Spleen (tissue), 3 donors: ENCODE measurements around the gene LMNB1.
"Not testable (repeated sequence)": the region's sequence is repeated elsewhere in the genome, so short reads cannot be mapped to it uniquely, and the experiment has no call there.

Source experiments
- POLR2A ChIP-seq, 3 donors: fragments of 450-650 bp; IDR thresholded peaks; one replicate each; pipeline ENCODE4 v1.5.1; 2017; ENCODE audit warnings: antibody characterized with exemption in 3 of 3, mild to moderate bottlenecking in 1 of 3
- POLR2AphosphoS5 ChIP-seq, 3 donors: sonication (generic); formaldehyde crosslinking; IDR thresholded peaks; one replicate each; pipeline ENCODE4 v1.5.1; 2017; ENCODE audit warnings: antibody characterized with exemption in 3 of 3

DNA sequence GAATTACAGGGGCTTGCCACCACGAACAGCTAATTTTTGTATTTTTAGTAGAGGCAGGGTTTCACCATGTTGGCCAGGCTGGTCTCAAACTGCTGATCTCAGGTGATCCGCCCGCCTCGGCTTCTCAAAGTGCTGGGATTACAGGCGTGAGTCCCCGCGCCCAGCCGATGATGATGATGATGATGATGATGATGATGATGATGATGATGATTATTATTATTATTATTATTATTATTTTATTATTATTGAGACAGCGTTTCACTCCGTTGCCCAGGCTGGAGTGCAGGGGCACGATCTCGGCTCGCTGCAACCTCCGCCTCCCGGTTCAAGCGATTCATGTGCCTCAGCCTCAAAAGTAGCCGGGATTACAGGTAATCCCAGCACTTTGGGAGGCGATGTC lies 42.4 kb upstream of the LMNB1 start:
- not testable (repeated sequence) for TF ChIP-seq POLR2AphosphoS5, POLR2A (IDR thresholded peaks at IDR 0.05)
